Ovary (tissue), 3 donors: ENCODE data around the gene UGT1A3.

Experiments used
- POLR2A ChIP-seq: fragments of 450-650 bp; IDR thresholded peaks from one replicate; pipeline ENCODE4 v1.6.1; 2017; ENCODE audit warnings: antibody characterized with exemption, mild to moderate bottlenecking, moderate library complexity
- TF ChIP-seq, protein P1 (sequence below), 3 donors: fragments of 450-650 bp in 2 of 3; fragments of 200-600 bp in 1 of 3; IDR thresholded peaks; one replicate each; pipeline versions ENCODE4 v1.5.1 to v1.8.0; 2016 to 2022; ENCODE audit warnings: antibody characterized with exemption in 3 of 3, mild to moderate bottlenecking in 1 of 3
- donor health status: DM: no; HTN: no; CAD: no.

DNA sequence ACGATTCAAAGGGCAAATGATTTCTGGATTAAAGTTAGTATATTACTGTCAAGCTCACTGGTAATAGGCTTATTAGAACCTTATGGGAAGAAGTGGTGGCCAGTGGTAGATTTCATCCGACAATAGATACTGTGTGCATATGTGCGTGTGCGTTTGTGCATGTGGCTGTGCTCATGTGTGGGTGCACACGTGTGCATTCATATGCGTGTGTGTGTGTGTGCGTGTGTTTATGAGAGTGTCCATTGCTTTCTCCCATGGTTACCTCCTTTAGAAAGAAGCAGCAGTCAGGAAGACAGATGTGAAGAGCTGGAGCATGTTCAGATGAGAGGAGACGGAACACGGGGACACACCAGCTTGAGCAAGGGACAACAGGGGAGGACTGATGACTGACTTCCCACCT is 40.4 kb downstream of the UGT1A3 start:
- TF ChIP-seq, protein P1, sequence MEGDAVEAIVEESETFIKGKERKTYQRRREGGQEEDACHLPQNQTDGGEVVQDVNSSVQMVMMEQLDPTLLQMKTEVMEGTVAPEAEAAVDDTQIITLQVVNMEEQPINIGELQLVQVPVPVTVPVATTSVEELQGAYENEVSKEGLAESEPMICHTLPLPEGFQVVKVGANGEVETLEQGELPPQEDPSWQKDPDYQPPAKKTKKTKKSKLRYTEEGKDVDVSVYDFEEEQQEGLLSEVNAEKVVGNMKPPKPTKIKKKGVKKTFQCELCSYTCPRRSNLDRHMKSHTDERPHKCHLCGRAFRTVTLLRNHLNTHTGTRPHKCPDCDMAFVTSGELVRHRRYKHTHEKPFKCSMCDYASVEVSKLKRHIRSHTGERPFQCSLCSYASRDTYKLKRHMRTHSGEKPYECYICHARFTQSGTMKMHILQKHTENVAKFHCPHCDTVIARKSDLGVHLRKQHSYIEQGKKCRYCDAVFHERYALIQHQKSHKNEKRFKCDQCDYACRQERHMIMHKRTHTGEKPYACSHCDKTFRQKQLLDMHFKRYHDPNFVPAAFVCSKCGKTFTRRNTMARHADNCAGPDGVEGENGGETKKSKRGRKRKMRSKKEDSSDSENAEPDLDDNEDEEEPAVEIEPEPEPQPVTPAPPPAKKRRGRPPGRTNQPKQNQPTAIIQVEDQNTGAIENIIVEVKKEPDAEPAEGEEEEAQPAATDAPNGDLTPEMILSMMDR (IDR thresholded peaks at IDR 0.05): no peak
- TF ChIP-seq POLR2A: no peak
